ENCODE measurements around the gene BIRC7. TPM values are rescaled to one million over a fixed set of nuclear protein-coding genes. Genes with fewer than 3 reads are reported as not detected.

The BIRC7 gene
- total and polyA plus RNA-seq, 2 of the 4 experiments (the other 2 are of a cell fraction) = not detected

DNA sequence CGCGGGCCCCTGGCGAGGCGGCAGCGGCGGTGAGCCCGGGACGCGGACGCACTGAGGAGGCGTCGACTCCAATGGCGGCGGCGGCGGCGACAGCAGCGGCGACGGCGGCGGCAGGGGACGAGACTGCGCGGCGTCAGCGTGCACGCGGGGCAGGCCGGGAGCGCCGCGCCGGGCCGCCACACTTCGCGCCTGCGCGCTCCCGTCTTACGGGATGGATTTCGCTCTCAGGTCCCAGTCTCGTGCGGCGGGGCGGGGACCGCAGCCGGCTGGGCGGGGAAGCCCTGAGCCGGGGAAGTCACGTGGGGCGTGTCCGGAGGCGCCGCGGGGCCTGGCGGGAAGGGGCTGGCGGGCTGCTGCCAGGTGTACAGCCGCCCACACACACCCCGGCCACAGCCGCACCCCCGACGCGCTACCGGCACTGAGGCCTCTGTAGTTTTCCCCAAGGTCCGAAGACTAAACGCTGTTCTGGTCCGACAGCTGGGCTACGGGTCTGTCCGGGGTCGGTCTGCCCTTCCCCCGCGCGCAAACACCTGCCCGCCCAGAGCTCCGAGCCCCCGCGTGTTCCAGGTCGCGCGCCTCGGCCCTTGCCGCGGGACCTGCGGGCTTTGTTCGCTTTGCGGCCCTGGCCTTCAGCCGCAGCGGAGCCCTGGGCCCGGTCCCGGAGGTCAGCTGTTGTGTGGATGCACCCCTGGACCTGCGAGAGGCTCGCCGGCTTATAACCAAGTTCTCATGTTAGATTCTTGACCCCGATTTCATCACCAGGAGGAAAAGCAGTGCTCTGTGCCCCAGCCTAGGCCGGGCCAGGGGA lies 19.5 kb upstream of the BIRC7 start, which contains the start of gene YTHDF1:
Gene YTHDF1, minus strand, starts transcription at position 91 of the 808 bp plus-strand sequence. CDS start 239 bp downstream, outside the sequence.
- intact Hi-C loops (cut with micrococcal nuclease) = loop anchor here (5.0 kb wide), 1 partner anchor 56 kb away; the partner anchor contains the start of gene ARFGAP1
- dilution Hi-C loops (cut with HindIII; ENCODE audit: low sequenced_read_pairs, unreplicated experiment) = no loop called here
- POLR2A ChIA-PET (ENCODE audit: unreplicated experiment) = no interaction called here
- TF ChIP-seq, protein P1, sequence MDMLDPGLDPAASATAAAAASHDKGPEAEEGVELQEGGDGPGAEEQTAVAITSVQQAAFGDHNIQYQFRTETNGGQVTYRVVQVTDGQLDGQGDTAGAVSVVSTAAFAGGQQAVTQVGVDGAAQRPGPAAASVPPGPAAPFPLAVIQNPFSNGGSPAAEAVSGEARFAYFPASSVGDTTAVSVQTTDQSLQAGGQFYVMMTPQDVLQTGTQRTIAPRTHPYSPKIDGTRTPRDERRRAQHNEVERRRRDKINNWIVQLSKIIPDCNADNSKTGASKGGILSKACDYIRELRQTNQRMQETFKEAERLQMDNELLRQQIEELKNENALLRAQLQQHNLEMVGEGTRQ (IDR thresholded peaks at IDR 0.05; ENCODE audit: low read depth, low read length) = peak; percentile 97
- no peak for TF ChIP-seq RCOR1 (IDR thresholded peaks at IDR 0.05; ENCODE audit: insufficient replicate concordance, low read length)
- peak; percentile 61; the same call in 1 of the 2 replicates for TF ChIP-seq POLR2A (IDR thresholded peaks at IDR 0.05; ENCODE audit: low read depth, low read length)
- TF ChIP-seq CEBPB (IDR thresholded peaks at IDR 0.05; ENCODE audit: low read depth, low read length) = no peak
- TF ChIP-seq NFE2L2 (IDR thresholded peaks at IDR 0.05; ENCODE audit: low read depth, low read length) = no peak
- no peak for TF ChIP-seq FOS (IDR thresholded peaks at IDR 0.05; ENCODE audit: low read depth, low read length)
- no peak for TF ChIP-seq MAFK (IDR thresholded peaks at IDR 0.05; ENCODE audit: low read depth, low read length)
- no peak for TF ChIP-seq RAD21 (IDR thresholded peaks at IDR 0.05; ENCODE audit: low read length)
- no peak for TF ChIP-seq SMC3 (IDR thresholded peaks at IDR 0.05; ENCODE audit: low read depth, low read length)
- peak; percentile 94 for TF ChIP-seq MXI1 (IDR thresholded peaks at IDR 0.05; ENCODE audit: borderline replicate concordance, low read depth, low read length)
- TF ChIP-seq MAZ (IDR thresholded peaks at IDR 0.05; ENCODE audit: borderline replicate concordance, low read depth, low read length) = peak; percentile 55; the same call in 1 of the 2 replicates
- peak; percentile 99 for TF ChIP-seq BHLHE40 (IDR thresholded peaks at IDR 0.05; ENCODE audit: low read depth, low read length)
- no peak for TF ChIP-seq CHD1 (IDR thresholded peaks at IDR 0.05; ENCODE audit: low read depth, low read length)
- TF ChIP-seq RFX5 (IDR thresholded peaks at IDR 0.05; ENCODE audit: low read depth, low read length) = no peak
- TF ChIP-seq, protein P2, sequence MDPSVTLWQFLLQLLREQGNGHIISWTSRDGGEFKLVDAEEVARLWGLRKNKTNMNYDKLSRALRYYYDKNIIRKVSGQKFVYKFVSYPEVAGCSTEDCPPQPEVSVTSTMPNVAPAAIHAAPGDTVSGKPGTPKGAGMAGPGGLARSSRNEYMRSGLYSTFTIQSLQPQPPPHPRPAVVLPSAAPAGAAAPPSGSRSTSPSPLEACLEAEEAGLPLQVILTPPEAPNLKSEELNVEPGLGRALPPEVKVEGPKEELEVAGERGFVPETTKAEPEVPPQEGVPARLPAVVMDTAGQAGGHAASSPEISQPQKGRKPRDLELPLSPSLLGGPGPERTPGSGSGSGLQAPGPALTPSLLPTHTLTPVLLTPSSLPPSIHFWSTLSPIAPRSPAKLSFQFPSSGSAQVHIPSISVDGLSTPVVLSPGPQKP (IDR thresholded peaks at IDR 0.05; ENCODE audit: borderline replicate concordance, low read depth, low read length) = no peak

More for the DNA sequence above, 19.5 kb upstream of the BIRC7 start, which contains the start of gene YTHDF1:
- Histone ChIP-seq H2BK120ac (ENCODE audit: low read depth, low read length) (peak within 1 kb of the TSS; percentile 64), H3K4ac (ENCODE audit: low read depth, low read length) (peak within 1 kb of the TSS; percentile 88), H3K4me2 (ENCODE audit: low read depth, low read length) (peak within 1 kb of the TSS; percentile 96), H3K14ac (replicated peaks; ENCODE audit: low read depth, low read length) (peak within 1 kb of the TSS; percentile 74), H3K18ac (ENCODE audit: low read depth, low read length) (no peak within 1 kb of the TSS), H3K79me1 (ENCODE audit: low read depth in 1 of 2, low read length in 2 of 2) (peaks cover 18 to 38% of the 10 kb centered on the region in 2 experiments), H2BK5ac (ENCODE audit: low read depth, low read length, poor library complexity, severe bottlenecking) (no peak within 1 kb of the TSS), H4K91ac (ENCODE audit: insufficient read depth, low read depth, low read length) (peak within 1 kb of the TSS; percentile 81), H3K9me1 (ENCODE audit: insufficient read depth, low read length) (peaks cover 6% of the 10 kb centered on the region; the same call in 1 of the 2 replicates), H4K20me1 (ENCODE audit: insufficient read depth, low read length) (peaks cover 40% of the 10 kb centered on the region), H3K4me1 (ENCODE audit: control insufficient read depth, insufficient read depth, low read length) (peaks cover 6% of the 10 kb centered on the region), H3K9me3 (ENCODE audit: control insufficient read depth, insufficient read depth, low read length) (no peaks in the 10 kb centered on the region), H3K27ac (ENCODE audit: insufficient read depth, low read length) (peak within 1 kb of the TSS; percentile 79), H2BK15ac (ENCODE audit: low read depth, low read length) (no peak within 1 kb of the TSS), H3K36me3 (ENCODE audit: control insufficient read depth, insufficient read depth, low read length) (peaks cover 18% of the 10 kb centered on the region), H3K9ac (ENCODE audit: low read depth, low read length) (peak within 1 kb of the TSS; percentile 86), H2AFZ (replicated peaks; ENCODE audit: low read length, poor library complexity) (peak within 1 kb of the TSS; percentile 99), H4K5ac (ENCODE audit: low read depth, low read length) (peak within 1 kb of the TSS; percentile 93), H2AK9ac (replicated peaks; ENCODE audit: low read depth, low read length, poor library complexity) (peak within 1 kb of the TSS; percentile 93), H2AK5ac (ENCODE audit: low read depth, low read length) (peak within 1 kb of the TSS; percentile 27), H2BK20ac (ENCODE audit: low read depth, low read length) (no peak within 1 kb of the TSS), H3K27me3 (ENCODE audit: control insufficient read depth, insufficient read depth, low read length) (peaks cover 16% of the 10 kb centered on the region; the same call in 1 of the 2 replicates), H3K4me3 (ENCODE audit: insufficient read depth, low read depth, low read length) (peak within 1 kb of the TSS; percentile 89), H4K8ac (ENCODE audit: low read depth in 2 of 2, low read length in 2 of 2) (peak within 1 kb of the TSS; percentile 86 to 96), H3K23ac (ENCODE audit: low read depth, low read length) (peak within 1 kb of the TSS; percentile 71), H3K56ac (ENCODE audit: extremely low read depth, insufficient read depth, low read length) (peak within 1 kb of the TSS; percentile 48)
- peak; percentile 90 for DNase-seq
- in situ Hi-C loops (cut with MboI; ENCODE audit: low sequenced_read_pairs) = no loop called here
- ATAC-seq (ENCODE audit: low read depth) = peak; percentile 96
- CTCF ChIA-PET = interaction anchor here (1.1 kb wide), 1 partner anchor 9 kb away, joined by 3 read pairs; no protein-coding TSS in a partner anchor
- WGBS, 2 experiments (ENCODE audit: extremely low coverage in 2 of 2, insufficient read length in 1 of 2) = 1% methylated on average over 48 of the region's 96 CpGs; no CpG with 5 or more reads in 1 of the 2 experiments
- no TSS peak for BruUV-seq (replicated peaks)

Data from IMR-90 (cell line).